ENCODE data around the gene TNFRSF1A. TPM values are rescaled to one million over a fixed set of nuclear protein-coding genes. Genes with fewer than 3 reads are reported as not detected.

Gene TNFRSF1A
- total RNA-seq, 1 donor from 2014 or later, result 125 TPM

DNA sequence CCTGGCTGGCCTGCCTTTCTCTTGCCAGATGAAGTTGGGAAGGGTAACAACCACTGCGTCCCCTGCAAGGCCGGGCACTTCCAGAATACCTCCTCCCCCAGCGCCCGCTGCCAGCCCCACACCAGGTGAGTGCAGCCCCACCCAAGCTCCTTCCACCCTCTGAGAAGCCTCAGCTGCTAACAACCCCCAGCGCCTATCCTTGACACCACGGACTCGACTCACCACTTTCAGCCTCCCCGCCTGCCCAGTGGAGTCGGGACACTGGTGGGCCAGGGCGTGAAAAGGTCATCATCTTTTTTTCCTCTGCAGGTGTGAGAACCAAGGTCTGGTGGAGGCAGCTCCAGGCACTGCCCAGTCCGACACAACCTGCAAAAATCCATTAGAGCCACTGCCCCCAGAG, 44.2 kb upstream of the TNFRSF1A start:
- no peak for DNase-seq (ENCODE audit: low spot score)
- Mint-ChIP-seq H3K27ac (ENCODE audit: unreplicated experiment) (no peak overlapping the region), H3K27me3 (ENCODE audit: unreplicated experiment) (peaks cover 8% of the 10 kb centered on the region), H3K4me3 (ENCODE audit: unreplicated experiment) (no peak overlapping the region), H3K4me1 (ENCODE audit: unreplicated experiment) (peaks cover 11% of the 10 kb centered on the region), H3K36me3 (ENCODE audit: low read depth, unreplicated experiment) (peaks cover 18% of the 10 kb centered on the region), H3K9me3 (ENCODE audit: unreplicated experiment) (no peaks in the 10 kb centered on the region)
- TF ChIP-seq, protein P1, sequence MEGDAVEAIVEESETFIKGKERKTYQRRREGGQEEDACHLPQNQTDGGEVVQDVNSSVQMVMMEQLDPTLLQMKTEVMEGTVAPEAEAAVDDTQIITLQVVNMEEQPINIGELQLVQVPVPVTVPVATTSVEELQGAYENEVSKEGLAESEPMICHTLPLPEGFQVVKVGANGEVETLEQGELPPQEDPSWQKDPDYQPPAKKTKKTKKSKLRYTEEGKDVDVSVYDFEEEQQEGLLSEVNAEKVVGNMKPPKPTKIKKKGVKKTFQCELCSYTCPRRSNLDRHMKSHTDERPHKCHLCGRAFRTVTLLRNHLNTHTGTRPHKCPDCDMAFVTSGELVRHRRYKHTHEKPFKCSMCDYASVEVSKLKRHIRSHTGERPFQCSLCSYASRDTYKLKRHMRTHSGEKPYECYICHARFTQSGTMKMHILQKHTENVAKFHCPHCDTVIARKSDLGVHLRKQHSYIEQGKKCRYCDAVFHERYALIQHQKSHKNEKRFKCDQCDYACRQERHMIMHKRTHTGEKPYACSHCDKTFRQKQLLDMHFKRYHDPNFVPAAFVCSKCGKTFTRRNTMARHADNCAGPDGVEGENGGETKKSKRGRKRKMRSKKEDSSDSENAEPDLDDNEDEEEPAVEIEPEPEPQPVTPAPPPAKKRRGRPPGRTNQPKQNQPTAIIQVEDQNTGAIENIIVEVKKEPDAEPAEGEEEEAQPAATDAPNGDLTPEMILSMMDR (IDR thresholded peaks at IDR 0.05; ENCODE audit: unreplicated experiment), result no peak

DNA sequence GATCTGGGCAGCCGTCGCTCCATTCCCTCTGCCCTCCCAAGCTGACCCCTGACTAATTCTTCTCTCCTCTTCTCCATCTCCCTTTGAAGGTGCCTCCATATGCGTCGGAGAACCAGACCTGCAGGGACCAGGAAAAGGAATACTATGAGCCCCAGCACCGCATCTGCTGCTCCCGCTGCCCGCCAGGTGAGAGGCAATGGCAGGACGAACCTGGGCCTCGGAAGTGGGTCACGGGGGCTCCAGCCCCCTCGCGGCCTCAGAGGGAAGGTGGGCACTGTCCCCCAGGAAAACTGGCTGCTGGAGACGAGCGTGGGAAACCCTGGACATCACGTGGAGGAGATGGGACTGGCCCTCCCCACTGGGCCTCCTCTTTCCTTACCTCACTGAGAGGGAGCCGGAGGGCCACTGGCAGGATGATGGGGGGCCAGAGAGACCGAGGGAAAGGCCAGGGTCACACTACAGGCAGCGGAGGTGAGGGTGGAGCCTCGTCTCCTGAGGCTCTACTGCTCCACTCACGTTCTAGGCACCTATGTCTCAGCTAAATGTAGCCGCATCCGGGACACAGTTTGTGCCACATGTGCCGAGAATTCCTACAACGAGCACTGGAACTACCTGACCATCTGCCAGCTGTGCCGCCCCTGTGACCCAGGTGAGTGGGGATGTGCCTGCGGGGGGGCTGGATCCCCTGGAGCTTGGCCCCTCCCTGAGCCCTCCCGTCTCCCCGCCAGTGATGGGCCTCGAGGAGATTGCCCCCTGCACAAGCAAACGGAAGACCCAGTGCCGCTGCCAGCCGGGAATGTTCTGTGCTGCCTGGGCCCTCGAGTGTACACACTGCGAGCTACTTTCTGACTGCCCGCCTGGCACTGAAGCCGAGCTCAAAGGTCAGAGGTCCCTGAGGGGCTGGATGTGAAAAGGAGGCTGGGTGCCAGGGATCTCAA, 42.9 kb upstream of the TNFRSF1A start:
- Mint-ChIP-seq H3K4me1 (ENCODE audit: unreplicated experiment) (peaks cover 11% of the 10 kb centered on the region), H3K36me3 (ENCODE audit: low read depth, unreplicated experiment) (peaks cover 14% of the 10 kb centered on the region), H3K9me3 (ENCODE audit: unreplicated experiment) (no peaks in the 10 kb centered on the region), H3K27ac (ENCODE audit: unreplicated experiment) (no peak overlapping the region), H3K4me3 (ENCODE audit: unreplicated experiment) (peak overlapping the region; percentile 69), H3K27me3 (ENCODE audit: unreplicated experiment) (peaks cover 8% of the 10 kb centered on the region)
- DNase-seq (ENCODE audit: low spot score), result no peak
- TF ChIP-seq, protein P1 (IDR thresholded peaks at IDR 0.05; ENCODE audit: unreplicated experiment), result no peak

DNA sequence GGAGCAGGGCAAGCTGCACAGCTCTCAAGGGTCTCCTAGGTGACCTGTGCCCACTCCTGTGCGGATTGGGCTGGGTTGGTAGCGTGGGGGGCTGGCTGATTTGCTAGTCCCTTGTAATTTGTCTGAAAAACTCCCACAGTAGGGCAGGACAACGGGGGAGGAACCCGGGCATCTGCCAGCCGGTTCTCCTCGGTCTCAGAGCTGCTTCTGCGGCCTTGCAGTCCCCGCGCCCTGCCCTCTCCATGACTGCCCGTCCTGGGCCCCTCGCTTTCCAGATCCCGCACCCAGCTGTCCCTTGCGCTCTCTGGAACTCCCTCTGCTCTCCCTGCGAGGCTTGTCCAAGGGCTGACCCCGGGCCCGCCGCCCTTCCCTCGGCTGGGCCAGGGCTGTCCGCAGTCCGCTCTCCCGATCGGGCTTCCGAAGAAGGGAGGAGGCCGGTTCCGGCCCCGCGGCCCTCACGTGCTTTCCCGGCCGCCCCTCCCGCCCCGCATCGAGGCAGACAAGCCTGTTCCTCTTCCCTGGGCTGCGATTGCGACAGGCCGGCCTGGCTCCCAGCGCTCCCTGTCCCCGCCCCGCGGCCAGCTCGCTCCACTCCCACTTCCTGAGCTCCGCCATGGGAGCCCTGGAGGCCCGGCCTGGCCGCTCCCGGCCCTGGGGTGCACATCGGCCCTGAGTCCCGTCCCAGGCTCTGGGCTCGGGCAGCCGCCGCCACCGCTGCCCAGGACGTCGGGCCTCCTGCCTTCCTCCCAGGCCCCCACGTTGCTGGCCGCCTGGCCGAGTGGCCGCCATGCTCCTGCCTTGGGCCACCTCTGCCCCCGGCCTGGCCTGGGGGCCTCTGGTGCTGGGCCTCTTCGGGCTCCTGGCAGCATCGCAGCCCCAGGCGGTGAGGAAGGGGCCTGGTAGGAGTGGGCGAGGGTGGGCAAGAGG, 42.0 kb upstream of the TNFRSF1A start, which contains the start of gene LTBR:
Gene LTBR, plus strand, starts transcription at position 591 of the 927 bp plus-strand sequence. Its CDS starts 197 bp downstream, at position 788.
- DNase-seq (ENCODE audit: low spot score), result peak; percentile 80
- Mint-ChIP-seq H3K27ac (ENCODE audit: unreplicated experiment) (no peak within 1 kb of the TSS), H3K4me1 (ENCODE audit: unreplicated experiment) (peaks cover 11% of the 10 kb centered on the region), H3K9me3 (ENCODE audit: unreplicated experiment) (no peaks in the 10 kb centered on the region), H3K27me3 (ENCODE audit: unreplicated experiment) (peaks cover 8% of the 10 kb centered on the region), H3K36me3 (ENCODE audit: low read depth, unreplicated experiment) (peaks cover 11% of the 10 kb centered on the region), H3K4me3 (ENCODE audit: unreplicated experiment) (peak within 1 kb of the TSS; percentile 69)
- TF ChIP-seq, protein P1 (IDR thresholded peaks at IDR 0.05; ENCODE audit: unreplicated experiment), result no peak

DNA sequence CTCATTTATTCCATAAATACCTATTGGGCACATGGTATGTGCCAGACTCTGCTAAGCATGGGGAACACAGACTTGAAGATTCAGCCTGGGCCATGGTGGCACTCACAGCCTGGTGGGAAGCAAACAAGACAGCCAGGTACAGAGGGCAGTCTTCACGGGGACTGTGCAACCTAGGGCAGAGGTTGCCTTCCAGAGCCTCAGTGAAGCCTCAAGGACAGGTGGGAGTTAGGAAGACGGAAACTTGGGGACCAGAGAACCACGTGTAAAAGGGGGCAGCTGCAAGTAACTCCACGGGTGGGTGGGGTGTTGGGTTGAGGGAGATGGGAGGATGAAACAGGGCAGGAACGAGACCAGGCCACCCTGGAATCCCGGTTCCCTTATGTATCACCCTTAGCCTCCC, 41.1 kb upstream of the TNFRSF1A start:
- DNase-seq (ENCODE audit: low spot score), result no peak
- Mint-ChIP-seq H3K4me1 (ENCODE audit: unreplicated experiment) (peaks cover 11% of the 10 kb centered on the region), H3K36me3 (ENCODE audit: low read depth, unreplicated experiment) (peaks cover 4% of the 10 kb centered on the region), H3K27me3 (ENCODE audit: unreplicated experiment) (peaks cover 8% of the 10 kb centered on the region), H3K27ac (ENCODE audit: unreplicated experiment) (no peak overlapping the region), H3K9me3 (ENCODE audit: unreplicated experiment) (no peaks in the 10 kb centered on the region), H3K4me3 (ENCODE audit: unreplicated experiment) (peak overlapping the region; percentile 62)
- TF ChIP-seq, protein P1 (IDR thresholded peaks at IDR 0.05; ENCODE audit: unreplicated experiment), result no peak
